Astrocyte (in vitro differentiated cells and primary cell): ENCODE results near the gene CCDC80.

ENCODE experiments used
- EZH2 ChIP-seq: IDR thresholded peaks from 2 replicates; pipeline ENCODE4 v1.6.1; 2012; ENCODE audit warnings: mild to moderate bottlenecking, low read length, inconsistent platforms; ENCODE audit not compliant: insufficient read depth
- TF ChIP-seq, protein P1 (sequence below): IDR thresholded peaks from 2 replicates; pipeline ENCODE4 v1.5.1; 2011; ENCODE audit warnings: low read depth, mild to moderate bottlenecking, inconsistent platforms, low read length, moderate library complexity; ENCODE audit not compliant: insufficient read depth

DNA sequence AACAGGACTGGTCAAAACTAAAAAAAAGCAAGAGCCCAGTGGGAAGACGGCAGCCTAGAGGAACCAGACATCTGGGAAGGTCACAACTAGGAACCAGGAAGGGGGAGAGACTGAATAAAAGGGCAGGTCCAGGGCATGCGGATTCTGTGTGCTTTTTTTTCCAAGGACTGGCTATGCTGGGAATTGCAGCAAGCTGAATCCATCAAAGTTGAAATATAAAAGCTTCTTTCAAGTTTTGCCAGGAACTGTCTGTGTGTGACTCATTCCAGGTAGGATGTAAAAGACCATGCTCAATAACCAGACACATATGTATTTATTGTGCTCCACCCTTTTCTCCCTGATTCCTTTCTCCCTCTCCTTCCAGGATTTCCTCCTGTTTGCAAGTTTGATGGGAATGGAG lies 47.9 kb upstream of the CCDC80 start:
- TF ChIP-seq, protein P1, sequence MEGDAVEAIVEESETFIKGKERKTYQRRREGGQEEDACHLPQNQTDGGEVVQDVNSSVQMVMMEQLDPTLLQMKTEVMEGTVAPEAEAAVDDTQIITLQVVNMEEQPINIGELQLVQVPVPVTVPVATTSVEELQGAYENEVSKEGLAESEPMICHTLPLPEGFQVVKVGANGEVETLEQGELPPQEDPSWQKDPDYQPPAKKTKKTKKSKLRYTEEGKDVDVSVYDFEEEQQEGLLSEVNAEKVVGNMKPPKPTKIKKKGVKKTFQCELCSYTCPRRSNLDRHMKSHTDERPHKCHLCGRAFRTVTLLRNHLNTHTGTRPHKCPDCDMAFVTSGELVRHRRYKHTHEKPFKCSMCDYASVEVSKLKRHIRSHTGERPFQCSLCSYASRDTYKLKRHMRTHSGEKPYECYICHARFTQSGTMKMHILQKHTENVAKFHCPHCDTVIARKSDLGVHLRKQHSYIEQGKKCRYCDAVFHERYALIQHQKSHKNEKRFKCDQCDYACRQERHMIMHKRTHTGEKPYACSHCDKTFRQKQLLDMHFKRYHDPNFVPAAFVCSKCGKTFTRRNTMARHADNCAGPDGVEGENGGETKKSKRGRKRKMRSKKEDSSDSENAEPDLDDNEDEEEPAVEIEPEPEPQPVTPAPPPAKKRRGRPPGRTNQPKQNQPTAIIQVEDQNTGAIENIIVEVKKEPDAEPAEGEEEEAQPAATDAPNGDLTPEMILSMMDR = no peak
- TF ChIP-seq EZH2 = no peak
